Activated naive CD4-positive, alpha-beta T cell (primary cell): ENCODE data around the gene NUP35.
A peak's percentile ranks its signal among the peaks of the same experiment; 100 is the strongest.

Experiments used
- DNase-seq, 4 experiments: peaks; one replicate each; lab custom pipeline; 2025; lab: John Stamatoyannopoulos, UW

Gene NUP35

GRCh38 chr2:183124222-183124956, at the start of gene NUP35:
TSS of gene NUP35 (plus strand) at chr2:183124443. CDS start at chr2:183124458, 15 bp downstream.
- DNase-seq, result peak; percentile 61 to 81 (median 74)

- no peak for DNase-seq
Measured at GRCh38 chr2:183078163-183078463, 46.1 kb upstream of the NUP35 start.

- peak; percentile 34 to 54 (median 42) for DNase-seq
Measured at GRCh38 chr2:183078464-183079138, 45.6 kb upstream of the NUP35 start, which contains the start of gene DUSP19. TSS of gene DUSP19 (plus strand) at chr2:183078747. CDS start at chr2:183078934, 187 bp downstream.

GRCh38 chr2:183079139-183079775, 45.0 kb upstream of the NUP35 start:
- no peak for DNase-seq

- no peak for DNase-seq
Measured at GRCh38 chr2:183081911-183082310, 42.3 kb upstream of the NUP35 start.

GRCh38 chr2:183088061-183088460, 36.2 kb upstream of the NUP35 start:
- no peak for DNase-seq

GRCh38 chr2:183089192-183089851, 34.9 kb upstream of the NUP35 start:
- DNase-seq, result no peak

GRCh38 chr2:183091318-183091953, 32.8 kb upstream of the NUP35 start:
- DNase-seq, result no peak

GRCh38 chr2:183091954-183092345, 32.3 kb upstream of the NUP35 start:
- DNase-seq, result no peak

- DNase-seq, result no peak
Measured at GRCh38 chr2:183093857-183094657, 30.2 kb upstream of the NUP35 start.

GRCh38 chr2:183105402-183106134, 18.7 kb upstream of the NUP35 start:
- DNase-seq, result no peak

GRCh38 chr2:183112577-183112976, 11.7 kb upstream of the NUP35 start:
- no peak for DNase-seq

GRCh38 chr2:183113630-183114029, 10.6 kb upstream of the NUP35 start:
- DNase-seq, result no peak

- no peak for DNase-seq
Measured at GRCh38 chr2:183117226-183117625, 7.0 kb upstream of the NUP35 start.

- no peak for DNase-seq
Measured at GRCh38 chr2:183123117-183123958, 905 bp upstream of the NUP35 start.

GRCh38 chr2:183123959-183124221, 353 bp upstream of the NUP35 start:
- no peak for DNase-seq

- no peak for DNase-seq
Measured at GRCh38 chr2:183124957-183125255, 663 bp downstream of the NUP35 start.

- no peak for DNase-seq
Measured at GRCh38 chr2:183125659-183126341, 1.6 kb downstream of the NUP35 start.

- DNase-seq, result no peak
Measured at GRCh38 chr2:183126635-183127034, 2.4 kb downstream of the NUP35 start.

GRCh38 chr2:183134016-183134415, 9.8 kb downstream of the NUP35 start:
- DNase-seq, result no peak
